Right lobe of liver (tissue), 6 donors: ENCODE results near the gene ADAMTS6. TPM values are rescaled to one million over a fixed set of nuclear protein-coding genes. Genes with fewer than 3 reads are reported as not detected.
A peak's percentile ranks its signal among the peaks of the same experiment; 100 is the strongest.

Experiments
- ATAC-seq, 4 donors: fragments of 200-7000 bp; cut with Tn5 transposase; one replicate each; pipeline ENCODE4 v1.9.1; 2020; ENCODE audit warnings: mild to moderate bottlenecking in 4 of 4, moderate library complexity in 4 of 4
- DNase-seq, 3 donors: peaks; one replicate each; pipeline ENCODE4 v3.0.0-alpha.2; 2020
- H3K27ac ChIP-seq, 3 donors: fragments of 200-600 bp; one replicate each; pipeline ENCODE4 v1.8.0; 2022
- H3K27me3 ChIP-seq, 2 donors: fragments of 200-600 bp; one replicate each; pipeline ENCODE4 v1.8.0; 2022
- H3K36me3 ChIP-seq, 4 donors: fragments of 200-600 bp; sonication (generic) in 1 of 4; one replicate each; pipeline versions ENCODE4 v1.5.1 to v1.8.0; 2017 to 2022; ENCODE audit warnings: control low read depth in 1 of 4
- H3K4me1 ChIP-seq, 4 donors: fragments of 200-600 bp; sonication (generic) in 1 of 4; one replicate each; pipeline versions ENCODE4 v1.5.1 to v1.8.0; 2017 to 2022; ENCODE audit warnings: control low read depth in 1 of 4
- H3K4me3 ChIP-seq, 3 donors: fragments of 200-600 bp; one replicate each; pipeline ENCODE4 v1.8.0; 2022
- H3K9me3 ChIP-seq, 4 donors: fragments of 200-600 bp; sonication (generic) in 1 of 4; one replicate each; pipeline versions ENCODE4 v1.5.1 to v1.8.0; 2017 to 2022; ENCODE audit warnings: control low read depth in 1 of 4
- CTCF ChIP-seq, 4 donors: fragments of 200-600 bp in 3 of 4; fragments of 450-650 bp in 1 of 4; IDR thresholded peaks; one replicate each; pipeline versions ENCODE4 v1.5.1 to v1.8.0; 2016 to 2022; ENCODE audit warnings: antibody characterized with exemption in 4 of 4, mild to moderate bottlenecking in 2 of 4
- POLR2A ChIP-seq: fragments of 450-650 bp; IDR thresholded peaks from one replicate; pipeline ENCODE4 v1.6.1; 2017; ENCODE audit warnings: antibody characterized with exemption, mild to moderate bottlenecking
- WGBS: methylation state at CpG from one replicate; pipeline ENCODE4 v1.1.6; 2018; ENCODE audit warnings: low coverage, low lambda C conversion rate; ENCODE audit not compliant: insufficient coverage; ENCODE audit errors: missing lambda C conversion rate; 5-methylcytosine and 5-hydroxymethylcytosine counted together
- intact Hi-C, 2 donors: fragments of 100-400 bp; cut with DNase I; formaldehyde crosslinking; loops; one replicate each; pipeline versions ENCODE4 v1.11.2 to v1.14.1; 2022
- total RNA-seq, 6 experiments: library from RNA; depleted of rRNA in 2 of 6; stranded (reverse); fragments of >200 nt in 2 of 6; fragmentation: NEBNext Ultra II Directional in 3 of 6; extraction: Animal tissue kit (Norgen Biotek cat#: 25700) in 3 of 6; gene quantifications; one replicate each; pipeline versions ENCODE4 v1.1.0 to v1.2.4, GENCODE V29; 2016 to 2023
- donor health status: DM: no; HTN: yes; CAD: no.
- donor health status: DM: no; HTN: no; CAD: no.
- donor health status: DM: no; HTN: no; CAD: no.
- donor health status: DM: no; HTN: yes; CAD: no.
- donor health status: DM: no; HTN: yes; CAD: no.

Gene ADAMTS6
- total RNA-seq, 6 experiments from 2014 or later, result 0.17 to 0.56 (median 0.40) TPM

GRCh38 chr5:65137631-65138030 is 344.1 kb downstream of the ADAMTS6 start:
- Histone ChIP-seq H3K27me3 (no peaks in the 10 kb centered on the region), H3K27ac (no peak overlapping the region), H3K9me3 (no peaks in the 10 kb centered on the region), H3K36me3 (no peaks in the 10 kb centered on the region), H3K4me3 (no peak overlapping the region), H3K4me1 (no peaks in the 10 kb centered on the region)
- DNase-seq, result no peak
- no peak for TF ChIP-seq CTCF (IDR thresholded peaks at IDR 0.05)
- no peak for TF ChIP-seq POLR2A
- ATAC-seq, result no peak
- intact Hi-C loops, result no loop called here
- 52% methylated on average over 4 of the region's 4 CpGs for WGBS

- DNase-seq (peak in 2 of 3 donors; percentile 26 to 61), ATAC-seq (peak in 3 of 4 donors; percentile 63 to 73 (median 67))
- intact Hi-C loops, result no loop called here
- Histone ChIP-seq H3K4me3 (no peak overlapping the region), H3K36me3 (no peaks in the 10 kb centered on the region), H3K27me3 (no peaks in the 10 kb centered on the region), H3K9me3 (no peaks in the 10 kb centered on the region), H3K27ac (no peak overlapping the region), H3K4me1 (no peaks in the 10 kb centered on the region)
- TF ChIP-seq CTCF (IDR thresholded peaks at IDR 0.05) (no peak), POLR2A (no peak)
- 42% methylated on average over 2 of the region's 2 CpGs for WGBS
Measured at GRCh38 chr5:65133477-65134110, 348.1 kb downstream of the ADAMTS6 start.

- Histone ChIP-seq H3K4me1 (no peaks in the 10 kb centered on the region), H3K9me3 (no peaks in the 10 kb centered on the region), H3K27ac (no peak overlapping the region), H3K4me3 (no peak overlapping the region), H3K27me3 (no peaks in the 10 kb centered on the region), H3K36me3 (no peaks in the 10 kb centered on the region)
- DNase-seq, result no peak
- WGBS, result 92% methylated on average over 3 of the region's 4 CpGs
- intact Hi-C loops, result no loop called here
- TF ChIP-seq CTCF (IDR thresholded peaks at IDR 0.05) (no peak), POLR2A (no peak)
- no peak for ATAC-seq
Measured at GRCh38 chr5:65132386-65132785, 349.3 kb downstream of the ADAMTS6 start.

- Histone ChIP-seq H3K36me3 (no peaks in the 10 kb centered on the region), H3K9me3 (no peaks in the 10 kb centered on the region), H3K4me3 (no peak overlapping the region), H3K4me1 (no peaks in the 10 kb centered on the region), H3K27me3 (no peaks in the 10 kb centered on the region), H3K27ac (no peak overlapping the region)
- DNase-seq, result no peak
- WGBS, result 65% methylated on average over 5 of the region's 6 CpGs
- TF ChIP-seq POLR2A (no peak), CTCF (IDR thresholded peaks at IDR 0.05) (no peak)
- ATAC-seq, result no peak
- intact Hi-C loops, result no loop called here
Measured at GRCh38 chr5:65128226-65128625, 353.5 kb downstream of the ADAMTS6 start.
